Mesenchymal stem cell (in vitro differentiated cells and primary cell): Measurements from ENCODE around the gene GAS7.
A peak's percentile ranks its signal among the peaks of the same experiment; 100 is the strongest.

Experiments used
- DNase-seq: peaks from one replicate; pipeline ENCODE4 v3.0.0-alpha.2; 2013
- H2AFZ ChIP-seq: one replicate; pipeline ENCODE4 v1.6.1; 2013; ENCODE audit warnings: low read depth, mild to moderate bottlenecking, control low read depth, inconsistent platforms, low read length, moderate library complexity
- H2AK5ac ChIP-seq: 2 replicates; pipeline ENCODE4 v1.6.1; 2013; ENCODE audit warnings: low read length, moderate library complexity, mild to moderate bottlenecking, inconsistent platforms; ENCODE audit not compliant: severe bottlenecking
- H2BK120ac ChIP-seq: one replicate; pipeline ENCODE4 v1.6.1; 2013; ENCODE audit warnings: low read depth, mild to moderate bottlenecking, inconsistent platforms, low read length, moderate library complexity
- H2BK12ac ChIP-seq, 2 experiments: one replicate each; pipeline ENCODE4 v1.6.1; 2013; ENCODE audit warnings: inconsistent platforms in 2 of 2, low read length in 2 of 2, mild to moderate bottlenecking in 2 of 2, moderate library complexity in 2 of 2, control low read depth in 1 of 2
- H2BK15ac ChIP-seq: one replicate; pipeline ENCODE4 v1.6.1; 2013; ENCODE audit warnings: mild to moderate bottlenecking, low read depth, inconsistent platforms; ENCODE audit not compliant: poor library complexity, severe bottlenecking
- H2BK5ac ChIP-seq: 2 replicates; pipeline ENCODE4 v1.6.1; 2013; ENCODE audit warnings: low read depth, mild to moderate bottlenecking, low read length, control low read depth, inconsistent platforms; ENCODE audit not compliant: poor library complexity, severe bottlenecking
- H3K14ac ChIP-seq, 2 experiments: one replicate each; pipeline ENCODE4 v1.6.1; 2013; ENCODE audit warnings: inconsistent platforms in 2 of 2, low read length in 2 of 2, control low read depth in 1 of 2, mild to moderate bottlenecking in 1 of 2, moderate library complexity in 1 of 2
- H3K18ac ChIP-seq, 2 experiments: one replicate each; pipeline ENCODE4 v1.6.1; 2013; ENCODE audit warnings: inconsistent platforms in 2 of 2, low read length in 2 of 2, control low read depth in 1 of 2, low read depth in 1 of 2, mild to moderate bottlenecking in 1 of 2
- H3K23ac ChIP-seq, 2 experiments: one replicate each; pipeline ENCODE4 v1.6.1; 2013; ENCODE audit warnings: inconsistent platforms in 2 of 2, low read length in 2 of 2, mild to moderate bottlenecking in 2 of 2, moderate library complexity in 2 of 2, control low read depth in 1 of 2
- H3K27ac ChIP-seq: 2 replicates; pipeline ENCODE4 v1.5.1; 2013; ENCODE audit warnings: mild to moderate bottlenecking, moderate library complexity, low read length, control low read depth, inconsistent platforms; ENCODE audit not compliant: poor library complexity, severe bottlenecking
- H3K27me3 ChIP-seq, 2 experiments: 2 replicates each; pipeline versions ENCODE4 v1.6.1 to v1.7.0; 2013; ENCODE audit warnings: low read length in 2 of 2, mild to moderate bottlenecking in 2 of 2, moderate library complexity in 2 of 2, control low read depth in 1 of 2, inconsistent platforms in 1 of 2; ENCODE audit not compliant: control insufficient read depth in 1 of 2, insufficient read depth in 1 of 2
- H3K36me3 ChIP-seq, 2 experiments: 2 replicates each; pipeline versions ENCODE4 v1.6.1 to v1.7.0; 2013; ENCODE audit warnings: low read length in 2 of 2, control low read depth in 1 of 2, inconsistent platforms in 1 of 2, low read depth in 1 of 2, mild to moderate bottlenecking in 1 of 2; ENCODE audit not compliant: insufficient read depth in 2 of 2, control insufficient read depth in 1 of 2
- H3K4ac ChIP-seq, 2 experiments: one replicate each; pipeline ENCODE4 v1.6.1; 2013; ENCODE audit warnings: inconsistent platforms in 2 of 2, low read length in 2 of 2, mild to moderate bottlenecking in 2 of 2, moderate library complexity in 2 of 2, control low read depth in 1 of 2, low read depth in 1 of 2
- H3K4me1 ChIP-seq: 2 replicates; pipeline ENCODE4 v1.6.1; 2013; ENCODE audit warnings: low read depth, low read length, control low read depth; ENCODE audit not compliant: control insufficient read depth, insufficient read depth
- H3K4me2 ChIP-seq: 2 replicates; pipeline ENCODE4 v1.6.1; 2013; ENCODE audit warnings: low read length, mild to moderate bottlenecking, inconsistent platforms; ENCODE audit not compliant: poor library complexity, severe bottlenecking
- H3K4me3 ChIP-seq, 2 experiments: 2 replicates each; pipeline versions ENCODE4 v1.5.1 to v1.7.0; 2013; ENCODE audit warnings: low read length in 2 of 2, mild to moderate bottlenecking in 2 of 2, control low read depth in 1 of 2, low read depth in 1 of 2; ENCODE audit not compliant: insufficient read depth in 1 of 2
- H3K79me1 ChIP-seq: replicated peaks from 2 replicates; pipeline ENCODE4 v1.6.1; 2013; ENCODE audit warnings: mild to moderate bottlenecking, control low read depth, low read length, inconsistent platforms; ENCODE audit not compliant: poor library complexity, severe bottlenecking
- H3K9ac ChIP-seq: 2 replicates; pipeline ENCODE4 v1.7.0; 2013; ENCODE audit warnings: mild to moderate bottlenecking, low read length, moderate library complexity
- H3K9me3 ChIP-seq: 2 replicates; pipeline ENCODE4 v1.7.0; 2013; ENCODE audit warnings: mild to moderate bottlenecking, low read length; ENCODE audit not compliant: control insufficient read depth
- H4K8ac ChIP-seq: one replicate; pipeline ENCODE4 v1.6.1; 2013; ENCODE audit warnings: inconsistent platforms, mild to moderate bottlenecking, low read length, moderate library complexity
- H4K91ac ChIP-seq: one replicate; pipeline ENCODE4 v1.6.1; 2013; ENCODE audit warnings: mild to moderate bottlenecking, low read length, inconsistent platforms
- WGBS: methylation state at CpG from one replicate; pipeline ENCODE4 v1.1.7; 2013; ENCODE audit warnings: mixed read lengths; 5-methylcytosine and 5-hydroxymethylcytosine counted together

GAS7 gene

GRCh38 chr17:10208604-10209193 is 10.3 kb upstream of the GAS7 start:
- Histone ChIP-seq H4K8ac (no peak overlapping the region), H3K36me3 (no peaks in the 10 kb centered on the region), H2BK120ac (no peak overlapping the region), H3K79me1 (no peaks in the 10 kb centered on the region), H3K4me3 (peak overlapping the region in 1 of 2 experiments; percentile 39), H2BK12ac (no peak overlapping the region), H2AFZ (no peak overlapping the region), H2BK5ac (no peak overlapping the region), H3K14ac (no peak overlapping the region), H3K4me2 (no peak overlapping the region), H2AK5ac (no peak overlapping the region), H2BK15ac (no peak overlapping the region), H3K9me3 (peaks cover 8% of the 10 kb centered on the region), H3K4me1 (no peaks in the 10 kb centered on the region), H3K27ac (no peak overlapping the region), H3K18ac (peak overlapping the region in 1 of 2 experiments; percentile 28), H3K23ac (no peak overlapping the region), H4K91ac (no peak overlapping the region), H3K27me3 (peaks cover 0 to 4% of the 10 kb centered on the region in 2 experiments), H3K4ac (no peak overlapping the region), H3K9ac (peak overlapping the region; percentile 24)
- no peak for DNase-seq
- WGBS, result 77% methylated on average over 5 of the region's 7 CpGs

GRCh38 chr17:10207153-10207552 is 8.7 kb upstream of the GAS7 start:
- 86% methylated on average over 4 of the region's 4 CpGs for WGBS
- no peak overlapping the region for H2AFZ ChIP-seq
- no peak overlapping the region for H3K4ac ChIP-seq
- DNase-seq, result no peak
- no peak overlapping the region for H2BK15ac ChIP-seq
- no peaks in the 10 kb centered on the region for H3K4me1 ChIP-seq
- no peak overlapping the region for H3K9ac ChIP-seq
- no peak overlapping the region for H3K23ac ChIP-seq
- H3K4me2 ChIP-seq, result no peak overlapping the region
- peaks cover 8% of the 10 kb centered on the region for H3K9me3 ChIP-seq
- H3K27me3 ChIP-seq, result peaks cover 0 to 4% of the 10 kb centered on the region in 2 experiments
- H3K4me3 ChIP-seq, result no peak overlapping the region
- H3K79me1 ChIP-seq, result no peaks in the 10 kb centered on the region
- no peak overlapping the region for H2BK120ac ChIP-seq
- H3K18ac ChIP-seq, result no peak overlapping the region
- H3K27ac ChIP-seq, result no peak overlapping the region
- H2BK5ac ChIP-seq, result no peak overlapping the region
- no peak overlapping the region for H2AK5ac ChIP-seq
- H4K8ac ChIP-seq, result no peak overlapping the region
- no peak overlapping the region for H4K91ac ChIP-seq
- H2BK12ac ChIP-seq, result no peak overlapping the region
- H3K36me3 ChIP-seq, result no peaks in the 10 kb centered on the region
- H3K14ac ChIP-seq, result no peak overlapping the region

DNA sequence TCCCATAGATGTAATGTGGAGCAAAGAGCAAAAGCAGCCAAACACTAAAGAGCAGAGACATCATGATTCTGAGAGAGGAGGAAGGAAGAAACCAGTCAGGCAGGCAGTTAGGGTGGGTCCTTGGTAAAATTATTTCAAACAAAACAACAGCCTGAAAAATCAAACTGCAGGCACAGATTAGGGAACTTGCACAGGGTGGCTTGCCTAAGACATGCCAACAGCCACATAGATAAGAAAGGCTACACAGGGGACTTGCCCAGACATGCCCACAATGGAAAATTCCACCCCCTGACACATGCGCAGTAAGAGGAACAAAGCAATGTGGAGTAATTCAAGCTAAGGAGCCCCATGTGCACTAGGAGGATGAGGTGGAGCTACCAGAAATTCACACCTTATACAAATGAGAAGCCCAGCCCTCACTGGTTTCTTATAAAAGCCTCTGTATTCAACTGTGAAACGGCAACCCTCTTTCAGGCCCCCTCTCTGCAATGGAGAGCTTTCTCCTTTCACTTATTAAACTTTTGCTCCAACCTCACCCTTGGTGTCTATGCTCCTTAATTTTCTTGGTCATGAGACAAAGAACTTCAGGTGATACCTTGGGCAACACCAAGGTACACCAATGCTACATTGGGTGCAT is 7.3 kb upstream of the GAS7 start:
- H3K79me1 ChIP-seq, result no peaks in the 10 kb centered on the region
- no peaks in the 10 kb centered on the region for H3K4me1 ChIP-seq
- H2BK120ac ChIP-seq, result no peak overlapping the region
- no peak overlapping the region for H3K4ac ChIP-seq
- no peak overlapping the region for H3K14ac ChIP-seq
- H3K27ac ChIP-seq, result no peak overlapping the region
- no peak overlapping the region for H2AFZ ChIP-seq
- H3K23ac ChIP-seq, result no peak overlapping the region
- DNase-seq, result no peak
- no peak overlapping the region for H3K9ac ChIP-seq
- WGBS, result 99% methylated on average over 2 of the region's 2 CpGs
- H3K4me2 ChIP-seq, result no peak overlapping the region
- H3K36me3 ChIP-seq, result no peaks in the 10 kb centered on the region
- H2AK5ac ChIP-seq, result no peak overlapping the region
- no peak overlapping the region for H2BK12ac ChIP-seq
- H4K8ac ChIP-seq, result no peak overlapping the region
- no peak overlapping the region for H3K4me3 ChIP-seq
- no peak overlapping the region for H3K18ac ChIP-seq
- H2BK5ac ChIP-seq, result no peak overlapping the region
- H2BK15ac ChIP-seq, result no peak overlapping the region
- H3K27me3 ChIP-seq, result peaks cover 4 to 5% of the 10 kb centered on the region in 2 experiments
- peaks cover 8% of the 10 kb centered on the region for H3K9me3 ChIP-seq
- no peak overlapping the region for H4K91ac ChIP-seq

- H3K27me3 ChIP-seq, result peaks cover 0 to 20% of the 10 kb centered on the region in 2 experiments
- no peak overlapping the region for H2BK12ac ChIP-seq
These were observed 3.3 kb upstream of the GAS7 start for GRCh38 chr17:10201680-10202079.

More at GRCh38 chr17:10201680-10202079, 3.3 kb upstream of the GAS7 start:
- no peak overlapping the region for H2BK120ac ChIP-seq
- no peak overlapping the region for H2BK5ac ChIP-seq
- DNase-seq, result no peak
- H2AFZ ChIP-seq, result no peak overlapping the region
- H3K4me1 ChIP-seq, result peaks cover 13% of the 10 kb centered on the region
- peaks cover 8% of the 10 kb centered on the region for H3K9me3 ChIP-seq
- no peak overlapping the region for H3K23ac ChIP-seq
- no peak overlapping the region for H2BK15ac ChIP-seq
- H3K27ac ChIP-seq, result no peak overlapping the region
- 94% methylated on average over 2 of the region's 4 CpGs for WGBS
- no peak overlapping the region for H3K9ac ChIP-seq
- H4K91ac ChIP-seq, result no peak overlapping the region
- no peak overlapping the region for H3K4ac ChIP-seq
- H3K36me3 ChIP-seq, result no peaks in the 10 kb centered on the region
- H4K8ac ChIP-seq, result no peak overlapping the region
- no peak overlapping the region for H3K18ac ChIP-seq
- no peak overlapping the region for H2AK5ac ChIP-seq
- H3K4me3 ChIP-seq, result no peak overlapping the region
- H3K79me1 ChIP-seq, result peaks cover 2% of the 10 kb centered on the region
- no peak overlapping the region for H3K14ac ChIP-seq
- no peak overlapping the region for H3K4me2 ChIP-seq
